Ishikawa (cell line): Measurements from ENCODE around the gene TTPAL.

Experiments used
- CEBPB ChIP-seq: IDR thresholded peaks from 2 replicates; pipeline ENCODE4 v1.6.1; 2012
- CREB1 ChIP-seq: IDR thresholded peaks from 2 replicates; pipeline ENCODE4 v1.6.1; 2012; ENCODE audit warnings: low read depth
- EGR1 ChIP-seq: IDR thresholded peaks from 2 replicates; pipeline ENCODE4 v1.6.1; 2012
- EP300 ChIP-seq: IDR thresholded peaks from 2 replicates; pipeline ENCODE4 v1.6.1; 2012; ENCODE audit warnings: borderline replicate concordance
- FOXM1 ChIP-seq: IDR thresholded peaks from 2 replicates; pipeline ENCODE4 v1.6.1; 2012; ENCODE audit warnings: low read depth, borderline replicate concordance
- MAX ChIP-seq: IDR thresholded peaks from 2 replicates; pipeline ENCODE4 v1.6.1; 2012
- NFIC ChIP-seq: IDR thresholded peaks from 2 replicates; pipeline ENCODE4 v1.6.1; 2012
- RAD21 ChIP-seq: IDR thresholded peaks from 2 replicates; pipeline ENCODE4 v1.6.1; 2012; ENCODE audit warnings: low read depth
- REST ChIP-seq: IDR thresholded peaks from 2 replicates; pipeline ENCODE4 v1.6.1; 2012; ENCODE audit warnings: low read depth, mild to moderate bottlenecking
- TAF1 ChIP-seq: IDR thresholded peaks from 2 replicates; pipeline ENCODE4 v1.6.1; 2012; ENCODE audit warnings: low read depth, mild to moderate bottlenecking
- TCF12 ChIP-seq: IDR thresholded peaks from 2 replicates; pipeline ENCODE4 v1.6.1; 2012; ENCODE audit warnings: low read depth
- TEAD4 ChIP-seq: IDR thresholded peaks from 2 replicates; pipeline ENCODE4 v1.6.1; 2012
- USF1 ChIP-seq: IDR thresholded peaks from 2 replicates; pipeline ENCODE4 v1.6.1; 2012
- YY1 ChIP-seq: IDR thresholded peaks from 2 replicates; pipeline ENCODE4 v1.6.1; 2012; ENCODE audit warnings: low read depth
- ZBTB7A ChIP-seq: IDR thresholded peaks from 2 replicates; pipeline ENCODE4 v1.6.1; 2012; ENCODE audit warnings: low read depth

TTPAL gene

GRCh38 chr20:44427804-44428173 is 47.9 kb upstream of the TTPAL start:
- TF ChIP-seq CREB1 (no peak), EGR1 (no peak), RAD21 (no peak), TEAD4 (no peak), REST (no peak), TAF1 (no peak), YY1 (no peak), ZBTB7A (no peak), NFIC (no peak)

- TF ChIP-seq YY1 (no peak), USF1 (no peak), CREB1 (no peak), RAD21 (no peak), EGR1 (no peak), TEAD4 (no peak), REST (no peak), TCF12 (no peak), TAF1 (no peak), MAX (no peak), FOXM1 (no peak), NFIC (no peak), CEBPB (no peak)
These were observed 47.3 kb upstream of the TTPAL start for GRCh38 chr20:44428174-44429016.

- TF ChIP-seq YY1, result no peak
- no peak for TF ChIP-seq TAF1
- no peak for TF ChIP-seq MAX
- no peak for TF ChIP-seq RAD21
- no peak for TF ChIP-seq CEBPB
- TF ChIP-seq EGR1, result no peak
- TF ChIP-seq ZBTB7A, result no peak
- no peak for TF ChIP-seq TCF12
- no peak for TF ChIP-seq USF1
- no peak for TF ChIP-seq FOXM1
- TF ChIP-seq REST, result no peak
- TF ChIP-seq EP300, result no peak
- no peak for TF ChIP-seq CREB1
- TF ChIP-seq NFIC, result no peak
- no peak for TF ChIP-seq TEAD4
These were observed 46.7 kb upstream of the TTPAL start for GRCh38 chr20:44429017-44429339.

- TF ChIP-seq TAF1, result no peak
- no peak for TF ChIP-seq NFIC
- no peak for TF ChIP-seq TEAD4
- no peak for TF ChIP-seq USF1
- TF ChIP-seq CEBPB, result no peak
- TF ChIP-seq ZBTB7A, result no peak
- no peak for TF ChIP-seq CREB1
- TF ChIP-seq FOXM1, result no peak
- TF ChIP-seq TCF12, result no peak
- no peak for TF ChIP-seq EP300
- no peak for TF ChIP-seq RAD21
- no peak for TF ChIP-seq REST
- TF ChIP-seq YY1, result no peak
- no peak for TF ChIP-seq EGR1
- no peak for TF ChIP-seq MAX
These were observed 46.0 kb upstream of the TTPAL start for GRCh38 chr20:44429419-44430269.
